Kidney epithelial cell (primary cell): ENCODE measurements around the gene CD22. TPM values are rescaled to one million over a fixed set of nuclear protein-coding genes. Genes with fewer than 3 reads are reported as not detected.

Experiments
- DNase-seq: peaks from one replicate; pipeline ENCODE4 v3.0.0-alpha.2; 2010; ENCODE audit warnings: low read depth
- H3K27me3 ChIP-seq: 2 replicates; pipeline ENCODE4 v1.6.0; 2011; ENCODE audit warnings: low read length; ENCODE audit not compliant: control insufficient read depth, insufficient read depth
- H3K36me3 ChIP-seq: 2 replicates; pipeline ENCODE4 v1.5.1; 2011; ENCODE audit warnings: low read length; ENCODE audit not compliant: control insufficient read depth, insufficient read depth
- H3K4me3 ChIP-seq: 2 replicates; pipeline ENCODE4 v1.5.1; 2011; ENCODE audit warnings: low read depth, mild to moderate bottlenecking, control low read depth, low read length
- total RNA-seq: library from RNA; depleted of rRNA; stranded (reverse); fragments of >200 nt; gene quantifications from 2 replicates; pipeline ENCODE4 v1.2.3, GENCODE V29; 2015
- TF ChIP-seq, protein P1 (sequence below): IDR thresholded peaks from 2 replicates; pipeline ENCODE4 v1.5.1; 2011; ENCODE audit warnings: mild to moderate bottlenecking, moderate library complexity, low read length, control low read depth, inconsistent platforms; ENCODE audit not compliant: insufficient read depth, poor library complexity, severe bottlenecking

Gene CD22
- total RNA-seq, 1 donor from 2014 or later, result 2.9 TPM

DNA sequence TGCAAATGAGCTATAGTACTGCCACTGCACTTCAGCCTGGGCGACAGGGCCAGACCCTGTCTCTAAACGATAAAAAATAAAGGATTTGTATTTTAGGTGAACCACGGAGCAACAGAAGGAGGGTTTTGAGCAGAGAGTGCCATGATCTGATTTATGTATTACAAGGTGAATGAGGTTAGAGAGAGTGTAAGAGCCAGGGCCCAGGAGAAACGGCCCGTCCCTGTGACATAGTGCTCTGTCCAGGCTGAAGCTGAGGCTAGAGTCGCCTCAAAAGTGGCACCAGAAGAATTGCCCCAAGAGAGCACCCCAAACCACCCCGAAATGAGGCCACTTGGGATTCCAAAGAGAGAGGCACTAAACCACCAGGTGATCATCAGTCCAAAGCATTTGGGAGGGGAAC lies 20.1 kb upstream of the CD22 start:
- Histone ChIP-seq H3K36me3 (no peaks in the 10 kb centered on the region), H3K27me3 (peaks cover 2% of the 10 kb centered on the region), H3K4me3 (no peak overlapping the region)
- no peak for DNase-seq
- TF ChIP-seq, protein P1, sequence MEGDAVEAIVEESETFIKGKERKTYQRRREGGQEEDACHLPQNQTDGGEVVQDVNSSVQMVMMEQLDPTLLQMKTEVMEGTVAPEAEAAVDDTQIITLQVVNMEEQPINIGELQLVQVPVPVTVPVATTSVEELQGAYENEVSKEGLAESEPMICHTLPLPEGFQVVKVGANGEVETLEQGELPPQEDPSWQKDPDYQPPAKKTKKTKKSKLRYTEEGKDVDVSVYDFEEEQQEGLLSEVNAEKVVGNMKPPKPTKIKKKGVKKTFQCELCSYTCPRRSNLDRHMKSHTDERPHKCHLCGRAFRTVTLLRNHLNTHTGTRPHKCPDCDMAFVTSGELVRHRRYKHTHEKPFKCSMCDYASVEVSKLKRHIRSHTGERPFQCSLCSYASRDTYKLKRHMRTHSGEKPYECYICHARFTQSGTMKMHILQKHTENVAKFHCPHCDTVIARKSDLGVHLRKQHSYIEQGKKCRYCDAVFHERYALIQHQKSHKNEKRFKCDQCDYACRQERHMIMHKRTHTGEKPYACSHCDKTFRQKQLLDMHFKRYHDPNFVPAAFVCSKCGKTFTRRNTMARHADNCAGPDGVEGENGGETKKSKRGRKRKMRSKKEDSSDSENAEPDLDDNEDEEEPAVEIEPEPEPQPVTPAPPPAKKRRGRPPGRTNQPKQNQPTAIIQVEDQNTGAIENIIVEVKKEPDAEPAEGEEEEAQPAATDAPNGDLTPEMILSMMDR, result no peak

DNA sequence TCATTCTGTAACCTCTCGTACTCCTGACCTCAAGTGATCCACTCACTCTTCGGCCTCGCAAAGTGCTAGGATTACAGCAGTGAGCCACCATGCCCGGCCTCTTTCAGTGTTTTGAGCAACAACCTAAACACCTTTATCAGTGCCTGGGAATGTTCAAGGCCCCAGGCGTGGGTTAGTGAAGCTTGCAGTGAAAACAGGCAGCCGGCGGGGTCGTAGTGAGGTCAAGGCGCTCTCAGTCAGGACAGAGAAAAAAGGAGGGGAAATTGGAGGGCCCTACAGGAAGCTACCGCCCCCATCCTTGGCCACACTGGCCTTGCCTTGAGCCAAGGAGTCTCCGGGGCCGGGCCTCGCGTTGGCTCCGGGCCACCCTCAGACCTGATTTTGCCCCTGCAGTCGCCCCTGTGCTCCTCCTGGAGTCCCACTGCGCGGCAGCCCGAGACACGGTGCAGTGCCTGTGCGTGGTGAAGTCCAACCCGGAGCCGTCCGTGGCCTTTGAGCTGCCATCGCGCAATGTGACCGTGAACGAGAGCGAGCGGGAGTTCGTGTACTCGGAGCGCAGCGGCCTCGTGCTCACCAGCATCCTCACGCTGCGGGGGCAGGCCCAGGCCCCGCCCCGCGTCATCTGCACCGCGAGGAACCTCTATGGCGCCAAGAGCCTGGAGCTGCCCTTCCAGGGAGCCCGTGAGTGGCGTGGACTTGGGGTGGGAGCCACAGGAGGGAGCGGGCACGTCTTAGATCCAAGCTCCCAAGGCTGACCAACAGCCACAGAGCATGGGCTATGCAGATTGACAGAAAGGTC lies 19.3 kb upstream of the CD22 start:
- TF ChIP-seq, protein P1, result no peak
- peaks cover 2% of the 10 kb centered on the region for H3K27me3 ChIP-seq
- H3K36me3 ChIP-seq, result no peaks in the 10 kb centered on the region
- no peak overlapping the region for H3K4me3 ChIP-seq
- DNase-seq, result peak; percentile 48

DNA sequence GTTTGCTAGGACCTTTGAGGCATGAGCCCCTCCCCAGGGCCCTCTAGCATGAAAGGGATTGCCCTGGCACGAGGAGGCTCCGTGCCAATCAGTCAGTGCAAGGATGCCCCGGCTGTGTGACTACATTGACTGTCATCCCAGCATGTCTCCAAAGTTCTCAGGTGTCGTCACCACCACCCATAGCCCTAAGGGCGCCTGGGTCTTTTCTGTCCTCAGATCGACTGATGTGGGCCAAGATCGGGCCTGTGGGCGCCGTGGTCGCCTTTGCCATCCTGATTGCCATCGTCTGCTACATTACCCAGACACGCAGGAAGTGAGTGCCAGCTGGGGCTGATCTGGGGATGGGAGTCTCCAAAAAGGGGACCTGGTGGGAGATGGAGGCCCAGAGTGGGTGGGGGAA lies 18.7 kb upstream of the CD22 start:
- peaks cover 2% of the 10 kb centered on the region for H3K27me3 ChIP-seq

DNA sequence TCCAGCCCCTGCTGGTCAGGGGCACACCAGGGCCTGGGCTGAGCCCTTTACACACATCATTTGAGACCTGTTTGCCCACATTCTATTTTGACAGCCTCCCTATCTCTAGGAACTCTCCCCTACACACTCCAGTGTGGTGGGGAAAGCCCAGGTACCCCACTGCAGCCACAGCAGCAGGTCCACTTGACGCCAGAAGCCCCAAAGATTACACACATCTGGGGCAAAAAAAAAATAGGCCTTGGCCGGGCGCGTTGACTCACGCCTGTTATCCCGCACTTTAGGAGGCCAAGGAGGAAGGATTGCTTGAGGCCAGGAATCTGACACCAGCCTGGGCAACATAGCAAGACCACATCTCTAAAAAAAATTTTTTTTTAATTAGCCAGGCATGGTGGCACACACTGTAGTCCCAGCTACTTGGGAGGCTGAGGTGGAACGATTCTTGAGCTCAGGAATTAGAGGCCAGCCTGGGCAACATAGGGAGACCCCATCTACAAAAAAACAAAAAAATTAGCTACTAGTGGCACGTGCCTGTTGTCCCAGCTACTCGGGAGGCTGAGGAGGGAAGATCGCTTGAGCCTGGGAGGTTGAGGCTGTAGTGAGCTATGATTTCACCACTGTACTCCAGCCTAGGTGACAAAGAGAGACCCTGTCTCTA lies 18.0 kb upstream of the CD22 start:
- H3K36me3 ChIP-seq, result no peaks in the 10 kb centered on the region
- no peak for DNase-seq
- TF ChIP-seq, protein P1, result no peak
- H3K27me3 ChIP-seq, result peaks cover 2% of the 10 kb centered on the region
- no peak overlapping the region for H3K4me3 ChIP-seq

More for the DNA sequence above, 18.7 kb upstream of the CD22 start:
- no peak for DNase-seq
- TF ChIP-seq, protein P1, result no peak
- Histone ChIP-seq H3K36me3 (no peaks in the 10 kb centered on the region), H3K4me3 (no peak overlapping the region)

DNA sequence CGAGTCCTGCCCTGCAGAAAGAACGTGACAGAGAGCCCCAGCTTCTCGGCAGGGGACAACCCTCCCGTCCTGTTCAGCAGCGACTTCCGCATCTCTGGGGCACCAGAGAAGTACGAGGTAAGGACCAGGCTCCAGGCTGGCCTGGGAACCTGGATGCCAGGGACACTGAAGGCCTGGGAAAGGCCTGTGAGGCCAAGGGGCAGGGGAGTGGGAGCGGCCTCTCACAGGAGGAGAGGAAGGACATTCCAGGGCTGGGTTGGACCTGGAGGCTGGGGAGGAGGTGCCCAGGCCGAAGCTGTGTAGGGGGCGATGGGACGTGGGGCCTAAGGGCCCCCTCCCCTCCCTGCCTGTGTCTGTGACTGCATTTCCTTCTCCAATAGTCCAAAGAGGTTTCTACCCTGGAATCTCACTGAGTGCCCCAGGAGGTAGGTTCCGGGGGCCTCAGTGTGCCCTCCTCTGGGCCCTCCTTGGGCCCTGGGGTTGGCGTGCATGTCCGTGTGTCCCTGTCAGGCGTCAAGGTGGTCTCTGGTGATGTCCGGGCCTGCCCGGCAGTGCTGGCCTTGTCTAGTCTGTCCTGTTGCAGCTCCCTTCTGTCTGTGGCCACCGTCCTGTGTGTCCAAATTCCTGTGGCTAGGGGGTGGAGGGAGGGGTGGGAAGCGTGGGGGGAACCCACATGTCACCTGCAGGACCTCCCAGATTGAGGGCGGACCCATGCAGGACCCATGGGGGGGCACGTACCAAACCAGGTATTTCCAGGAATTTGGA lies 16.9 kb upstream of the CD22 start:
- TF ChIP-seq, protein P1, result no peak
- no peak overlapping the region for H3K4me3 ChIP-seq
- H3K36me3 ChIP-seq, result no peaks in the 10 kb centered on the region
- DNase-seq, result no peak
- peaks cover 2% of the 10 kb centered on the region for H3K27me3 ChIP-seq
